ENCODE measurements around the gene HMCN1.
"Not testable (repeated sequence)": the region's sequence is repeated elsewhere in the genome, so short reads cannot be mapped to it uniquely, and the experiment has no call there.

The HMCN1 gene

DNA sequence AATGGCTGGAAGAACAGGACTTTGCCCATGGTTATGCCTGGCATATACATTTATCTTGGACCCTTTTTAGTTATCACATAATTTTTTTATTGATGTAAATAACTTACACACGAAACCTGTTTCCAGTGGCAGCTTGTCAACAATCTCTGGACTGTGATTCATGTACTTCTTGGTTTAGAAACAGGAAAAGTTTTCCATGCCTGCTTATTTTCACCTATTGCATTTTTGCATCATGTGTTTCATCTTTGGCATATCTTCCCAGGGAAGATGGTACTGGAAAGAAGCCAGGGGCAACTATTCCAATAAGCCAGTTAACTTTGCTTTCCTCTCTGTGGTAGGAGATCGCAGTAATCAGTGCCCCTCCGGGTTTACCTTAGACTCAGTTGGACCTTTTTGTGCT, 430.6 kb downstream of the HMCN1 start:
- no peak for DNase-seq

DNA sequence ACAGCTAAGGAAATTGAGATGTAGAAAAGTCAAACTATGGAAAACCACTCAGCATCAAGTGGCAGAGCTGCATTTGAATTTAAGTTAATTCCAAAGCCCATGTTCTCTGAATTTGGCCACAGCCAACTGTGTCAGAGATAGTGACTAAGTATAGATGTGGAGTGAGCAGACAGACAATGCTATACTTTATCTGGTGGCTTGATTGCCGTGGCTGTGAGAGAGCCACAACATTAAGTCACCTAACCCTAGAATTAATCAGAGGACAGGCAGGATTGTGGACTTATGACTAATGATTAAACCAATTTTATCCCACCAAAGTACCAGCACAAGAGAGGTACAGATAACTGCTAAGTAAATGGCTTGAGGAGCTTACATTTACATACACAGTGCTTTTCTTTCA, 431.1 kb downstream of the HMCN1 start:
- no peak for DNase-seq

DNA sequence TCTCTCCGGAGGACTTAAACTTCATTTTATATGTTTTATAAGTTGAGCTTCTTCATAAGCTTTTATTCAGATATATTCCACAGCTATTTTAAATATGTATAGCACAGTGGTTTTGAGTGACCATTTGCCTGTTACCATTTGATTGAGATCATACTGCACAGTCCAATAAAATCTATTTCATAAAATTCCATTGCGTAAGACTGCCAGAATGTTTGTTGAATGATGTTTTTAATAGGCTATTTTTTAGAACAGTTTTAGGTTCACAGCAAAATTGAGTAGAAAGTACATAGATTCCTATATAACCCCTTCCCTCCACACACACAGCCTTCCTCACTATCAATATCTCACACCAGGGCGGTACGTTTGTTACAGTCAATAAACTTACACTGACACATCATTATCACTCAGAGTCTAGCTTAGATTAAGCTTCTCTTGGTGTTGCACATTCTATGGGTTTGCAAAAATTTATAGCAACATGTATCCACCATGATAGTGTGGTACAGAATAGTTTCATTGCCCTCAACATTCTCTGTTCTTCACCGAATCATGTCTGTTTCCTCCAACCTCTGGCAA, 433.0 kb downstream of the HMCN1 start:
- DNase-seq: no peak

DNA sequence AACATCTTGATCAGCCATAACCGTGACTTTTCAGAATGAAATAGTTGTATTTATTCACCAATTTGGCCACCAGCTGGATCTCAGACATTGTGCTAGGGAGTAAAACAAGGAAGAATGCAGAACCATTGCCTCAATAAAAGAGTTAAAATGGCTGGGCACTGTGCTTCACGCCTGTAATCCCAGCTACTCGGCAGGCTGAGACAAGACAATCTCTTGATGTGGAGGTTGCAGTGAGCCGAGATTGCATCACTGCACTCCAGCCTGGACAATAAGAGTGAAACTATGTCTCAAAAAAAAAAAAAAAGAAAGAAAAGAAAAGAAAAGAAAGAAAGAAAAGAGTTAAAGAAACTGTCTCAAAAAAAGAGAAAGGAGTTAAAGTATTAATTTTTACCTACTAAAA, 441.4 kb downstream of the HMCN1 start:
- DNase-seq: no peak

DNA sequence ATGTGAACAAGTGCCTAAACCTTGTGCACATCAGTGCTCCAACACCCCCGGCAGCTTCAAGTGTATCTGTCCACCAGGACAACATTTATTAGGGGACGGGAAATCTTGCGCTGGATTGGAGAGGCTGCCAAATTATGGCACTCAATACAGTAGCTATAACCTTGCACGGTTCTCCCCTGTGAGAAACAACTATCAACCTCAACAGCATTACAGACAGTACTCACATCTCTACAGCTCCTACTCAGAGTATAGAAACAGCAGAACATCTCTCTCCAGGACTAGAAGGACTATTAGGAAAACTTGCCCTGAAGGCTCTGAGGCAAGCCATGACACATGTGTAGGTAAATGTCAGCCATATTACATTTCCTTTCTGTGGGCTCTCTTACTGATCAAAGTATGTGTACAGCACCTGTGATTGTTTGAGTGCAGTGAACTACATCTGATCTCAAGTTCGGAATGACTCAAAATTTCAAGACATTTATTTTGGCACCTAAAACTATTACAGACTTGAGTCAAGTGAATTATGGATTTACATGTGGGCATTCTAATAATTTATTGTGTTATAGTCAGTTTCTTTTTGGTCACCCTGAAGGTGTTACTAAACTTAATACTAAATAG, 444.3 kb downstream of the HMCN1 start:
- no peak for DNase-seq

DNA sequence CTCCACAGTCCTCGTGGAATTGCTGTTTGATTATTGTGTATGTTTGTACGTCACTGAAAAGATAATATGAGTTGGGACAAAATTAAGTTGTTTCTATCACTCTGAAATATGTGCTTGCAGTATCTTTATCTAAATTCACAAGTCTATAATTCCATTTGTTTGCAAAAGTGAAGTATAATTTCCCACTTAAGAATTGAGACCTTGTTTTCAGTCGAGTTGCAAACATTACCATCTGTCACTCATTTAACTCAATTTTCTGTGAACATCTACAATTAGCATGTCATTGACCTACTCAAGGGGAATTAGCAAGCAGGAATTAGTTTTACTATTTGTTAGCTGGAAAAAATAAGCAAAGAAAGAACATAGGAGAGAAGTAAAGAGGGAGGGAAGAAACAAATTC, 445.0 kb downstream of the HMCN1 start:
- no peak for DNase-seq

DNA sequence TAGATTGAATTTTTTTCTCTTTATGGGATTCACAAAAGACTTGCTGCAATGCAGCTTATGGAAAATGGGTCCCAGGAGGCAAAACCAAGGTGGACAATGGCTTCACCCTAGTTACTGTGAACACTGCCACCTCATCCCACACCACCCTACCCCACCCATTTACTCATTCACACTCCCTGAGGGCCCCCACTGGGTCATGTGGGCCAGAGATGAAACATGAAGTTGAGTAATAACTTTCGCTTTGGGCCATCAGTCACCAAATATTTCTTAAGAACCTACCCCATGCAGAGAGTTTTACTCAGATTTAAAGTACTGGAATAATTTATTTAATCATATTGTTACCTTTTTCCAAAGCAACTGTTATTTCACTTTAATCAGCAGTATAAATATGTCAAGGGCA, 449.0 kb downstream of the HMCN1 start:
- DNase-seq: no peak

DNA sequence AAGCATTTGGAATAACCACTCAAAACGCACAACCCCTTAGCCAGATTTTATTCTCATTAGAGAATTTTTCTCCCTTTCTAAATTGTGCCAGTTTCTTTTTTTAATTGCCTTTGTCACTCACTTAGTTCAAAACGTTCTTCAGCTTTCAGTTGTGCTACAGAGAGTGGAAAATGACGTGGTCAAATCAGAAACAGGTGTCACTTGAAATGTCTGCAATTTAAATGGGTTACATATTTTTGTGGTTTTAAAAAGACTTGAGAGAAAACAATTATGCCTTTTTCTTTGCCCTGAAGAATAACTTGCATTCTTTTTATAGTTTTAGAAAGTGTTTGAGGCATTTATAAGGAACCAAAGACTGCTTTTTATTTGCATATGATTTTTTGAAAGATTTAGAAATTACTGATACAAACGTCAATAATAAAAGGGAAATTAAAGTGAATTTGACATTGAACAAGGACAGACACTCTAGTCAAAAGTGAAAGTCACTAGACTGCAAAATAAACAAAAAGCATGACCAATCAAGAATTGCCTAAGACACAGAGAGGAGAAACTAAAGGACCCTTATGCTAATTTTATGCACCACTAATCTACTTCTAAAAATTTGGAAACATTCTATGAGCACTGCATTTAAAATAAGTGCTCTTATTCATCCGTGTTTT, 449.9 kb downstream of the HMCN1 start:
- DNase-seq: no peak

DNA sequence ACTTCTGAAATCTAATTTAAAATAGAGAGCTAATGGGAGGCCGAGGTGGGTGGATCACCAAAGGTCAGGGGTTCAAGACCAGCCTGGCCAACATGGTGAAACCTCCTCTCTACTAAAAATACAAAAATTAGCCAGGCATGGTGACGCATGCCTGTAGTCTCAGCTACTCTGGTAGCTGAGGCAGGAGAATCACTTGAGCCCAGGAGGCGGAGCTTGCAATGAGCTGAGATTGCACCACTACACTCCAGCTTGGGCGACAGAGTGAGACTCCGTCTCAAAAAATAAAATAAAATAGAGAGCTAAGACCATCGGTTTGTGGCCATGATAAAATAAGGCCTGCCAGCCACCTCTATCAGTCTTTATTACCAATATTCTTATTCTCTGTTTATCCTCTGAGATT, 452.1 kb downstream of the HMCN1 start:
- not testable (repeated sequence) for DNase-seq

DNA sequence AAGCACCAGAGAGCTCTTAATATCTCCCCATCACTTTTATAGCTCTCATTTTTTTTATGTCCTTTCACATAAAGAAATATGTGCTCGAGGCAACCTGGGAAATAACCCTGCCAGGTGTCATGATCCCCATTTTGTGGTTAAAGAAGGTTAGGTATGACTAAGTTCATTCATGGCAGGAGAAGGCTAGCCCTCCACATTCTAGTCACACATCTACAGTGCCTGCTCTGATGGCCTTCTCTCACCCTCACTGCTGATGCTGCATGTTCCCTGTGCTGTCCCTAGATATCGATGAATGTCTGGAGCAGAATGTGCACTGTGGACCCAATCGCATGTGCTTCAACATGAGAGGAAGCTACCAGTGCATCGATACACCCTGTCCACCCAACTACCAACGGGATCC, 453.4 kb downstream of the HMCN1 start:
- DNase-seq: no peak

DNA sequence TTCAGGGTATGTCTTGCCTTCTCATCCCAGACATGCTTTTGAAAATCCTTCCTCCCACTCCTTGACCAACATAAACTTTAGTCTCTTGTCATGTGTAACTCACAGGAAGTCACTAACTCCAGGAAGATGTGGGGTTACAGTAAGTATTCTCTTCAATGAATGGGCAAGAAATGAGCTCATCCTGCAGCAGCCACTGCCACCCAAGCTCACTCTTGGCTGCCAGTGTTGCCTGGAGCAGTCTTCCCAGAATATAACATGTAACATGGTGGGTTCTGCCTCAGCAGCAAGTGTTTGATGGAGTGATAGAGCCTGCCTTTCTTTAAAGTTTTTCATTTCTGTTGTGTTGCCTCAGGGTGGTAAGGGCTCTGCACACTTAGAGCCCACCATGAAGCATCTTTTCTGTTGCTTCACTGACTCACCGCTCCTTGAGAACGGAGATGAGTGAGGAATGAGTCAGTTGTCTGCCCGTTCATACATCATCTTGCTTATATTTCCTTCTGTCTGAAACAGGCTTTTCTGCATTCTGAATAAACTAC, 453.9 kb downstream of the HMCN1 start:
- DNase-seq: no peak

DNA sequence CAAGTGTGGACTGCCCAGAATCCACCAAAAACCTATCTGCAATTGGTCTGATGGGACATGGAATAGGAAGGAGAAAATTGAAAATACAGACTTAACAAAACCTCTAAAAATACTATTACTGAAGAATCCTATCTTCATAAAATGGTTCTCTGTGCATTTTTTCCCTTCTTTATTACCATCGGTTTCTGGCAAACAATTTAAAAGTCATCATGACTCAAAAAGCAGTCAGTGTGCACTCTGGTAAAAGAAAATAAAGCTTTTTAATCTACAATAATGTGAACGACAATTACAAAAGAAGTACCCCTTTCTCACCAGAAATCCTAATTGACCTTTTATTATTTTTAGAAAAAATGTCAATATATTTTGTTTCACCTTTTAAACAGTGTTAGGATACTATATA, 454.5 kb downstream of the HMCN1 start:
- no peak for DNase-seq

DNA sequence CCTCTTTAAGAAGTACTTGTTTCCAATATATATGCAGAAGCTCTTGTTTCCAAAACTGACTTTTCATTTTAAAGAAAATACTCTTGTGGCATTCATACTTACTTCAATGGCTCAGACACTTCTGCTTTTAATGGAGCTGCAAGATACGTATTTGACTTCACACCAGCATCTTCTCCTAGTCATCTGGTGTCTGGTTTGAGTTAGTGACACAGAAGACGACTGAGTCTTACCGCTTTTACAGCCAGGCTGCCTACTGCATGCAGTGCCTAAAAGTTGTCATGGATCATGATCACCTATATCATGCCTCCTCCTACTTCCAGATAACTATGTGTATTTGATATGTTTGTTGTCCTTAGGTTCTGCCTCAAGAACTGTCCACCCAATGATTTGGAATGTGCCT, 455.0 kb downstream of the HMCN1 start:
- no peak for DNase-seq

DNA sequence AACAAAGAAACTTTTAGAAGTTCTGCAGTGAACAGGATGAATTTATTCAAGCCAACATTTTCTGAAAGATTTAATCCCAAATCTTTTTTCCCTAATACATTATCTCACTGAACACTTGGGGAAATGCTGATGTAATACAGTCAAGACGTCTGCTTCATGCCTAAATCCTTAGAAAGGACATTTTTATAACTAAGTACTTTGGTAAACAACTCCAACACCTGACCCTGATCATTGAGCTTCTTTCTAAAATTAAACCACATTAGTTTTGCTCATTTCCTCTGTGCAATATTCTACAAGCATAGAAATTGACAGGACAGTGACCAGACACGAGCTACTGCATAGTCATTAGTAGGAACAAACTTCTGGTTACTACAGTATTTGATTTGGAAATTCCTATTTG, 457.3 kb downstream of the HMCN1 start:
- no peak for DNase-seq

DNA sequence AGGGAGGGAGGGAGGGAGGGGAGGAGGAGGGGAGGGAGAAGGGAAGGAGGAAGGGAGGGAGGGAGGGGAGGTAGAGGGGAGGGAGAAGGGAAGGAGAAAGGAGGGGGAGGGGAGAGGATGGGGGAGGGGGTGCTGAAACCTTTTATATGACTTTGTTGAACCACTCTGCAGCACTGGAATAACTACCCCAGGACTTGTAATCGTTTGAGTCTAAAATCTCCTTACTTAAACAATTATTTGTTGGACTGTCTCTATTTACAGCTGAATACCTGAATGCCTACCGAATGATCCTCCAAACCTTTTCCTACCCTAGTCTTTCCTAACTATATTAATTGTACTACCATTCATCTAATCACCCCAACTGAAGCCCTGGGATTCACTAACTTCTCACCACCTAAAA, 459.0 kb downstream of the HMCN1 start:
- no peak for DNase-seq

DNA sequence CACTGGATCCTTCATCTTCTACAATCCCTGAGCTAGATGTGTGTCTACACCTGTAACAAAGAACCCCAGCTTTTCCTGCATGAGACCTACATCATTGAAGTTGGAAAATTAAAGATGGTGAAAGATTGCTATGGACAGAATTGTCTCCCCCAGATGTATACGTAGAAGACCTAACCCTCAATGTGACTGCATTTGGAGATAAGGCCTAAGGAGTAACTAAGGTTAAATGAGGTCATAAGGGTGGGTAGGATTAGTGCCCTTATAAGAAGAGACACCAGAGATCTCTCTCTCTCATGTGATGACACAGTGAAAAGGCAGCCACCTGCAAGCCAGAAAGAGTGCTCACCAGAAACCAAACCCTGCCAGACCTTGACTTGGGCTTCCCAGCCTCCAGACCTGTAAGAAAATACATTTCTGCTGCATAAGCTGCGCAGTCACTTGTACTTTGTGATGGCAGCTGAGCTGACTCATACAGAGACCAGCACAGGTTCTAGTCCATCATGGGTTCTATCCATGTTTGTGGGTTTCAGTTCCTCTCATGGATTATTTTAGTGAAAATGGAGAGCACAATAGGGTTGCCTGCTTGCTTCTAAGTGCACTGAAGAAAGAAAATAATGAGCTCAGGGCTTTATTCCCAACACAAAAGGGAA, 460.0 kb downstream of the HMCN1 start:
- DNase-seq: no peak

DNA sequence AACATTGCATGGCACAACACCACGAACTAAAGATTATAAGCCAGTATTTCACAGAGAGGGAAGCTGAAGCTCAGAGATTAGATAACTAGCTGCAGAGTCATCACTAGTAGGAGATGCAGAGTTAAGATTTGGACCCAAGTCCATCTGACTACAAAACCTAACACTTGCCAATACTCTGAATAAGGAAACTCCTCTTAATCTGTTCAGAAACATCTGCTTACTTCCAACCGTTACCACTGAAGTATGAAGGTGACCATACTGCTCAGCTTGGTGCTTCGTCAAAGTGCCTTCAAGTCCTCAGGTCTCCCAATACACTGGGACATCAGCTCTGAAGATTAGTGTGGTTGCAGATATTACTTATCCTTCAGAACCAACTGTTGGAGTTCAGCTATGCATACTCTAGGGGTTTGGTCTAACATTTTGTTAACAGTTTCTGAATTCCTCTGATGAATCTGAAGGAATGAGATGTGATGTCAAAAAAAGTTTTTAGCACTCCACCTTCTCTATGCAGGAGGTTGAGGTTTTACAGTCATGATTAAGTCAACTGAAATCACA, 461.3 kb downstream of the HMCN1 start:
- DNase-seq: no peak

DNA sequence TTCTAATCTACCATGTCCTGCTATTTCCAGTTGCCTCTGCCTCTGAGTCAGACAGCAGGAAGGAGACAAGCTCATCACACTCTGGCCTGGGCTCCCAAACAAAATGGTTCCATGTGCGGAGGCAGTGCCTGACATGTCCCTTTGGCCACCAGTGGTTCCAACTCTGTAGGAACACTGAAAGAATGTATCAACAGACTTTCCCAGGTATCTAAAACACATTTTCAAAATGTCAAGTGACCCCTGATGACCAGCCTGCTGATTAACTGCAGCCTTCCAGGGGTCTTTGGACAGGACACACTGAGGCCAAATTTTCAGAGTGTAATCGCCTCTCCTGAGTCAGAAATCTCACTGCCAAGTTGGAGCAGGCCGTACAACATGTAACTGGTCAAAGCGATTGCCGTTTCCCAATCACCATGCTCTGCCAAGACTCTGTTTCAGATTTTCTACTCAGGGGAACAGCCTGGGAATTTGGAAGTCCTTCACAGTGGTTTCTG, 468.1 kb downstream of the HMCN1 start:
- DNase-seq: no peak

DNA sequence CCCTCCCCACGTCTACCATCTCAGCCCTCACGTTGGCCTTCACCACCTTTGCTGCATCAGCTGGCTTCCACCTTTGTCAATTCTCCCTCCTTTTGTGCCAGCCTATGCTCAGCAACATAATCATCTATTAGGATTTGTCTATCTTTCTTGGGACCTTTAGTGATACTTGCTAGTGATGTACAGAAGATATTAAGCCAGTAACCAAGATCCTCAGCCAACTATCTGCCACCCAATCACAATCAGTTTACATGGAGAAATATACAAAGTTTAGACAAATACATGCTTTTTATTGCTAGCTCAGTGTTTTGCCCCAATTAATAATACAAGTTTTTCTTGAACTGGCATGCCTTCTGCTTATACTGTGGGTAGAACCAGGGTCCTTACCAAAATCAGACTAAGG, 468.6 kb downstream of the HMCN1 start:
- no peak for DNase-seq

DNA sequence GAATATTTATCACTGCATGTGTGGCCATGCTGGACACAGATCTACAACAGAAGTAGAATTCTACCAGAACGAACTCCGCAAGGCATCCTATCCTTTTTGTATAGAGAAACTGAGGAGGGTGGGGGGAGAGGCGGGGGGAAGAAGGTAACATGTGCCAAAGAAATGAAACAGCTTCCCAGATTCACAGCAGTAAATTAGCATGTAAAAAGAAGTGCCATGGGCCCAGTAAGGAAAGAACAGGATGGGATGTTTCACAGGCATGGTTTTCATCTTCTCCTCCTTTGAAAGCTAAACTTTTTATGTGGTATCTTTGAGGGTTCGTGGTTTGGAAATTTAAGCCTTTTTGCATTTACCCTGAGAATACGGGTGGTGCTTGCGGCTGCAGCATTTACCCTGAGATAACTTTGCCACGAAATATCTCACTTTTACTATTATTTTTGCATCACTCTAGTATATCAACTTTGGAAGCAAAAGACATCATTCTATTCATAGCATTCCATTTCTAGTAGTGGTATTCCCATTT, 471.9 kb downstream of the HMCN1 start:
- no peak for DNase-seq

DNA sequence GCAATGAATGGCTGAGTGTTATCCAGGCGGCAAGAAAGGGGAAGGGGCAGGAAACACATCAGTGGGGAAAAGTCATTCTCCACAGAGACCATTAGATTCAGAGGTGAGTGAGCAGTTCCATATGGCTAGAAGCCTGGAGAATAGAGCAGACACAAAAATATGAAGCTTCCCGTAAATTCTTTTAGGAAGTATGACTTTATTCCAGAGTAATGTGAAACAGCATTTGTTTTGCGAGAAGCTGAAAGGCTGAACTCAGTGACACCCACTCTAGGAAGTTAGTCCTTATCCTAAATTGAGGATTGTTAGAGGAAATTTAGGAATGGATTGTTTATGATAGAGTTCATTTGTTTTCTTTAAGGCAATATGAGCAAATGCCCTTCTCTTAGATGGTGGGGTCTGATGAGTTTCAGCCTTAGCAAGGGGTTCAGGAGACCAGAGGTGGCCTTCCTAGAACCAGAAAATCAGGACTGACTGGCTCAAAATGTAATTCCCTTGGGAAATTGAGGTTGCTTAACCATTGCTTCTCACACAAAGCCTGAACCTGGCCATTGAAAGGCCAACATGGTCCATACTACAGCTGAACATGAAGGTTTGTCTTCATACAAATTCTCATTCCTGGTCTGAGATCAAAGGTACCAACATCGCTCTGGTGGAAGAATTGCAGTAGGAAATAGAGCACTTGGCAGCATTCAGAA, 473.3 kb downstream of the HMCN1 start:
- DNase-seq: no peak

DNA sequence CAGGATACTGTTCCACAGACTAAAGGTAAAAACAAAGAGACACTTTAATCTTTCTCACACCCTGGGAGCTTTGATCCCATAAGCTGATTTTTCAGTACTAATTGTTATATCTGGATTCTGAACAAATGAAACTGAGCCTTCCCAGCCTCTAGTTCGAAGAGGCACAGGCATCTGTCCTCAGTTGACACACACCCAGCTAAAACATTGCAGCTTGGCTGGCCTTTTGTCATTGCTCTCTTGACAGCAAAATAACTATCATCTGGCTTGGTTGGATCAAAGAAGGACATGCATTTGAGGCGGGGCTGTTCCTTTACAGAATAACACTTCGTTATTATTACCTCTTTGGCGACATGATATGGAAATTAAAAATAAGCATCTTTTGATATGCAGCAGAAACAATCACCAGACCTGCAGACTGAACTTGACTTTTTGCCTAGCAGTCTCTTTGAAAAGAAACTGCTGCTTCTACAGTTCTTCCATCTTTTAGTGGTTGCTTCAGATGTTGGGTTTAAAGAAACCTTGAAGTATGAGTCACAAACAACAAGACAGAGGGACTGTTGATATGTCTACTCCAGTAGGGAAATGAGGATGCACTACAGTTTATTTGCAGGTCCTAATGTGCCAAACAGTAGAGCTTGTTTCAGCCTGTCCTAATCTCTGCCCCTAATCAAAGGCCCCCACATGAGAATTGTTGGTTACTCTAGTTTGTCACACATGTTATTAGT, 474.4 kb downstream of the HMCN1 start:
- no peak for DNase-seq
